ENCODE results near the gene ATP6V1F.

ATP6V1F gene

GRCh38 chr7:128829391-128830166 is 33.1 kb upstream of the ATP6V1F start:
- Histone ChIP-seq H3K4me1 (peaks cover 0 to 69% (median 53%) of the 10 kb centered on the region in 4 donors), H3K36me3 (no peaks in the 10 kb centered on the region), H3K4me3 (peak overlapping the region; percentile 58 to 78), H3K27ac (peak overlapping the region; percentile 90 to 95), H3K27me3 (no peaks in the 10 kb centered on the region), H3K9me3 (no peaks in the 10 kb centered on the region)
- DNase-seq, result peak in 1 of 2 donors; percentile 70
- intact Hi-C loops (cut with DNase I; ENCODE audit: low total_unique reads), result loop anchor here (5.0 kb wide), 1 partner anchor 37 kb away; the partner anchor contains the start of gene CCDC136
- TF ChIP-seq CTCF (IDR thresholded peaks at IDR 0.05), result no peak

- peaks cover 0 to 75% (median 54%) of the 10 kb centered on the region in 4 donors for H3K4me1 ChIP-seq
- intact Hi-C loops (cut with DNase I; ENCODE audit: low total_unique reads), result no loop called here
- H3K27ac ChIP-seq, result peak within 1 kb of the TSS; percentile 90 to 95
- no peaks in the 10 kb centered on the region for H3K27me3 ChIP-seq
- peak; percentile 65 to 80 for DNase-seq
- no peaks in the 10 kb centered on the region for H3K9me3 ChIP-seq
- TF ChIP-seq CTCF (IDR thresholded peaks at IDR 0.05), result no peak
- no peaks in the 10 kb centered on the region for H3K36me3 ChIP-seq
- H3K4me3 ChIP-seq, result peak within 1 kb of the TSS; percentile 58 to 78
Observed at GRCh38 chr7:128830231-128831177, 32.2 kb upstream of the ATP6V1F start, which contains the start of gene FLNC. Gene FLNC, plus strand, starts transcription at chr7:128830406. Its CDS starts 232 bp downstream, at chr7:128830638.

- Histone ChIP-seq H3K9me3 (no peaks in the 10 kb centered on the region), H3K27me3 (no peaks in the 10 kb centered on the region), H3K4me3 (peak overlapping the region; percentile 58 to 78), H3K27ac (peak overlapping the region; percentile 90 to 95), H3K4me1 (peaks cover 0 to 84% (median 60%) of the 10 kb centered on the region in 4 donors), H3K36me3 (no peaks in the 10 kb centered on the region)
- intact Hi-C loops (cut with DNase I; ENCODE audit: low total_unique reads), result no loop called here
- no peak for TF ChIP-seq CTCF (IDR thresholded peaks at IDR 0.05)
- DNase-seq, result peak; percentile 51 to 91
Observed at GRCh38 chr7:128831178-128831993, 31.3 kb upstream of the ATP6V1F start.

GRCh38 chr7:128831994-128832879 is 30.4 kb upstream of the ATP6V1F start:
- peaks cover 0 to 7% (median 7%) of the 10 kb centered on the region in 3 donors for H3K36me3 ChIP-seq
- H3K4me1 ChIP-seq, result peaks cover 0 to 86% (median 62%) of the 10 kb centered on the region in 4 donors
- intact Hi-C loops (cut with DNase I; ENCODE audit: low total_unique reads), result no loop called here
- H3K27me3 ChIP-seq, result no peaks in the 10 kb centered on the region
- H3K27ac ChIP-seq, result peak overlapping the region; percentile 90 to 95
- no peaks in the 10 kb centered on the region for H3K9me3 ChIP-seq
- TF ChIP-seq CTCF (IDR thresholded peaks at IDR 0.05), result no peak
- H3K4me3 ChIP-seq, result peak overlapping the region; percentile 58 to 78
- DNase-seq, result peak; percentile 42 to 90
